ENCODE results near the gene MROH7.

Gene MROH7

DNA sequence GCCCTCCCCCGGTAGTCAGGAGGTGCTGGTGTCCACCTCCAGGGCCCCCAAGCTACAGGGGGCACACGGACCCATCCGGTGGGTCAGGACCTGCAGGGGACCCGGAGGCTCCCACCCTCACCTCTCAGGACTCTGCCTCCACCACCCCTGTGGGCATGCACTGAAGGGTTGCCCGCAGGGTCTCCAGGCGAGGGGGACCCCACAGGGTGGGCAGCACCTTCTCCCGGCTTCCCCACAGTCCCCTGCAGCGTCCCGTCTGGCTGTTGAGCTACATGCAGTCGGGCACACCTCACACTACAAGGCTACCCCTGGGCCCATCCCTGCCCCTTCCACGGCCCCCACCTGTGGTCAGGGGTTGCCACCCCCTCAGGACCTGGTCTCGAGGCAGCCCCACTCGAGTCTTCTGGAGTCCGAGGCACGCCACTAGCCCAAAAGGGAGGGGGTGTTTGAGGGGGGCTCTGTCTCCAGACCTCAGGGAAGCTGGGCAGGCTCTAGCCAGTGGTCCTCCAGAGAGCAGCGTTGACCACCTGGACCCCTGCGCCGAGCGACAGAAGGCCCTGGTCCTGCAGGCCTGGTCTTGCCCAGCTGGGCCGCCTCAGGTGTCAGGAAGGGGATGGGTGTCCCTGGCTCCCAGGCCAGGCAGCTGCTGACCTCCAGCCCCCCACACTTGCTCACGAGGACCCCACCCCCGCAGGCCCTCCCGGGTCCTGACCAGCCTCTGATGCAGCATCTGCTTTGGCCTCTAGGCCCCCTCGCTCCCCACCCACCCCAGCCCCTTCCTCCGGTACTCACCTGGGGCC lies 113.1 kb downstream of the MROH7 start:
- POLR2A ChIA-PET, result no interaction called here
- TF ChIP-seq CTCF (IDR thresholded peaks at IDR 0.05; ENCODE audit: insufficient read depth, low read length, missing control alignments), result no peak
- no peak overlapping the region for H3K4me3 ChIP-seq (ENCODE audit: low read depth, low read length)
- DNase-seq (ENCODE audit: low read depth, low spot score), result no peak
- CTCF ChIA-PET, result no interaction called here

- H3K4me3 ChIP-seq (ENCODE audit: low read depth, low read length), result no peak overlapping the region
- ChIA-PET CTCF (no interaction called here), POLR2A (no interaction called here)
- DNase-seq (ENCODE audit: low read depth, low spot score), result no peak
- TF ChIP-seq CTCF (IDR thresholded peaks at IDR 0.05; ENCODE audit: insufficient read depth, low read length, missing control alignments), result no peak
Observed at GRCh38 chr1:54757833-54758232, 116.2 kb downstream of the MROH7 start.

GRCh38 chr1:54758678-54759348 lies 117.2 kb downstream of the MROH7 start:
- ChIA-PET POLR2A (no interaction called here), CTCF (no interaction called here)
- H3K4me3 ChIP-seq (ENCODE audit: low read depth, low read length), result no peak overlapping the region
- TF ChIP-seq CTCF (IDR thresholded peaks at IDR 0.05; ENCODE audit: insufficient read depth, low read length, missing control alignments), result no peak
- DNase-seq (ENCODE audit: low read depth, low spot score), result no peak
